Omental fat pad (tissue), 4 donors: ENCODE data around the gene REP15. TPM values are rescaled to one million over a fixed set of nuclear protein-coding genes. Genes with fewer than 3 reads are reported as not detected.
"Not testable (repeated sequence)": the region's sequence is repeated elsewhere in the genome, so short reads cannot be mapped to it uniquely, and the experiment has no call there.

ENCODE experiments used
- ATAC-seq: fragments of 150-250 bp; one replicate; pipeline ENCODE4 v1.9.1; 2016; ENCODE audit warnings: mild to moderate bottlenecking, moderate library complexity; ENCODE audit not compliant: low FRiP score
- DNase-seq: peaks from one replicate; pipeline ENCODE4 v3.0.0-alpha.2; 2019; ENCODE audit warnings: low spot score
- total RNA-seq, 4 donors: library from RNA; depleted of rRNA; stranded (reverse); fragments of >200 nt; gene quantifications; one replicate each; pipeline ENCODE4 v1.1.0, GENCODE V29; 2016
- TF ChIP-seq, protein P1 (sequence below), 3 donors: fragments of 450-650 bp; IDR thresholded peaks; one replicate each; pipeline ENCODE4 v1.5.1; 2016 to 2017; ENCODE audit warnings: antibody characterized with exemption in 3 of 3, mild to moderate bottlenecking in 3 of 3, moderate library complexity in 2 of 3

Gene REP15, protein sequence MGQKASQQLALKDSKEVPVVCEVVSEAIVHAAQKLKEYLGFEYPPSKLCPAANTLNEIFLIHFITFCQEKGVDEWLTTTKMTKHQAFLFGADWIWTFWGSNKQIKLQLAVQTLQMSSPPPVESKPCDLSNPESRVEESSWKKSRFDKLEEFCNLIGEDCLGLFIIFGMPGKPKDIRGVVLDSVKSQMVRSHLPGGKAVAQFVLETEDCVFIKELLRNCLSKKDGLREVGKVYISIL
- 10 to 100 TPM in 1 of 4 donors, 1 to 10 TPM in 2, under 1 TPM in 1; 0.96 to 13.1 (median 3.1) TPM for total RNA-seq

DNA sequence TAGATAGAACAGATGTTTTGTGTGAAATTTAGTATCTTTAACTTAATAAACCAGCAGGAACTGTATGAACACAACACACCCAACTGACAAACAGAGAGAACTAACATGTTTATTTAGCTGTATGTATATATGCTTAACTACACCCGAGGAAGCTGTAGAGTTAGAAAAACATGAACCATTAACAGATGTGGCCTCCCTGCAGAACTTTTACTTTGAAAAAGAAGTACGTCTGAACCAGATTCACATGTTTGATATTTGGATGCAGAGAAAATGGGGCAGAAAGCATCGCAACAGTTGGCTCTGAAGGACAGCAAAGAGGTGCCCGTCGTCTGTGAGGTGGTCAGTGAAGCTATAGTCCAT lies at the start of gene REP15:
TSS of gene REP15 (plus strand) at position 155 of the 360 bp plus-strand sequence. CDS start at position 271, 116 bp downstream.
- TF ChIP-seq, protein P1, sequence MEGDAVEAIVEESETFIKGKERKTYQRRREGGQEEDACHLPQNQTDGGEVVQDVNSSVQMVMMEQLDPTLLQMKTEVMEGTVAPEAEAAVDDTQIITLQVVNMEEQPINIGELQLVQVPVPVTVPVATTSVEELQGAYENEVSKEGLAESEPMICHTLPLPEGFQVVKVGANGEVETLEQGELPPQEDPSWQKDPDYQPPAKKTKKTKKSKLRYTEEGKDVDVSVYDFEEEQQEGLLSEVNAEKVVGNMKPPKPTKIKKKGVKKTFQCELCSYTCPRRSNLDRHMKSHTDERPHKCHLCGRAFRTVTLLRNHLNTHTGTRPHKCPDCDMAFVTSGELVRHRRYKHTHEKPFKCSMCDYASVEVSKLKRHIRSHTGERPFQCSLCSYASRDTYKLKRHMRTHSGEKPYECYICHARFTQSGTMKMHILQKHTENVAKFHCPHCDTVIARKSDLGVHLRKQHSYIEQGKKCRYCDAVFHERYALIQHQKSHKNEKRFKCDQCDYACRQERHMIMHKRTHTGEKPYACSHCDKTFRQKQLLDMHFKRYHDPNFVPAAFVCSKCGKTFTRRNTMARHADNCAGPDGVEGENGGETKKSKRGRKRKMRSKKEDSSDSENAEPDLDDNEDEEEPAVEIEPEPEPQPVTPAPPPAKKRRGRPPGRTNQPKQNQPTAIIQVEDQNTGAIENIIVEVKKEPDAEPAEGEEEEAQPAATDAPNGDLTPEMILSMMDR (IDR thresholded peaks at IDR 0.05) = no peak
- no peak for ATAC-seq
- no peak for DNase-seq

DNA sequence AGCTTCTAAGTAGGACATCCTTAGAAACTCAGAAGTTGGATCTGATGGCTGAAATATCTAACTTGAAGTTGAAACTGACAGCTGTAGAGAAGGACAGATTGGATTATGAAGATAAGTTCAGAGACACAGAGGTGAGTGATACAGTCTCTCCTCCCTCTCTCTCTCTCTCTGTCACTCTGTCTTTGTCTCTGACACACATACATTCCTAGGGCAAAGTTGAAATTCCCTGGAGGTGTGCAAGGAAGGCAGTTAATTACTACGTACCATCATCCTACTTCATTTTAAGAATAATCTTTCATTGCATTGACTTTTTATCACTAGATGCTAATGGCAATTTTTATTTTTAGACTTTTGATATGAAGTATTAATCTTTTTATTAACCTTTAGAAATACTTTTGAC lies 46.2 kb upstream of the REP15 start:
- TF ChIP-seq, protein P1 (IDR thresholded peaks at IDR 0.05) = no peak
- DNase-seq = no peak
- ATAC-seq = no peak

DNA sequence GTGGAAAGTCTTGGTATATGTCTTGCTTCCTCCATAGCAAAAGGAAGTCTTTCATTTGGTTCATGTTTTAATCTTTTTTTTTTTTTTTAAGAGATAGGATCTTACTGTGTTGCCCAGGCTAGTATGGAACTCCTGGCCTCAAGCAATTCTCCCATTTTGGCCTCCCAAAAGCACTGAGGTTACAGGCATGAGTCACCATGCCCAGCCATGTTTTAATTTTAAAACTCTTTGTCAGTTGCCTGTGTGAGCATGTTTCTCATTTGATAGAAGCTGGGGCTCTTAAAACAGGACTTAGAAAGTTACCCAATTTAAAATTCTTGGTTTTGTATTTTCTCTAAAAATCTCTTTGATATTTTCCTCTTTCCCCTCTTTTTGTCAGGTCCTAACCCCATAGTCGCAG lies 45.0 kb upstream of the REP15 start:
- ATAC-seq = no peak
- TF ChIP-seq, protein P1 (IDR thresholded peaks at IDR 0.05) = no peak

DNA sequence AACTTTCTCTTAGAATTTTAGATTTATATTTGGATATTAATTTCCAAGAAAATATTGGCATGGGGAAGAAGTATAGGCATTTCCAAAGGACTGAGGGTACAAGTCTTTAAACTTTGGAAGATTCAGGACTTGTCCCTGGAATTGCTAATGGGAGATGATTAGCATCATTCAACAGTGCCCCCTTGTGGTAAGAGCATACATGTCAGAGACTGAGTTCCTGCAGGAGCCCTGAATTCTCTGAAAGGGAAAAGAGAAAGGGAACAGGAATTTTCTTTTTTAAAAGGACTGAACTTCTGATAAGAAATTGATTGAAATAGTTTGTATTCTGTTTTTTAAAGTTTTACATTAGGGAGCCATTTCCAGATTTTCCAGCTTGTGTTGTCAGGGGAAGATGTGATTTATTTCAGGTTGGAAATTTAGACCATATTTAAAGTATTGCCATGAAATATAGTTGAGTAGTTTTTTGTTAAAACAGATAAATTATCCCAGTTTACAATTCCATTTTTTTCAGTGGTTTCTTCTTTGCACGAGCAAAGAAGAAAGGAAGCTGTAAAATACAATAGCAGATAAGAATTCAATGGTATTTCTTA lies 44.0 kb upstream of the REP15 start:
- DNase-seq = no peak
- peak; percentile 78 for ATAC-seq
- TF ChIP-seq, protein P1 (IDR thresholded peaks at IDR 0.05) = peak in 2 of 3 donors; percentile 61 to 72

More for the DNA sequence above, 45.0 kb upstream of the REP15 start:
- no peak for DNase-seq

DNA sequence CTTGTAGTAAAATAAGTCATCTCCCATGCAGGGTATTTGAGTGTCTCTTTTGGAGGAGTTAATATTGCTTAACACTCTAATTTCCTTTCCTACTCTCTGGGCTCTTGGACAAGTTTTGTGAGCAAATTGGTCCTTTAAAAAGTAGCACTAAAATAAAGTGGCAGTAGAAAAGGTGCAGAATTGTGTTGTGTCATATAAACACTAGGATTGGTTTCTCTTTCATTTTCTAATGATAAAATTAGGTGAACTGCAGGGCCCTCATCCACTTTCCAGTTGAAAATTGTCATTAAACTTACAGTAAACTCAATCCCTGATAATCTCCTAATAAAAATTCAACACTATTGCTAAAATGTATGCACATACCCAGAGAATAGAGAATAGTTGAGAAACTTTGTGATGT lies 42.6 kb upstream of the REP15 start:
- ATAC-seq (no peak), DNase-seq (no peak)
- TF ChIP-seq, protein P1 (IDR thresholded peaks at IDR 0.05) = no peak

DNA sequence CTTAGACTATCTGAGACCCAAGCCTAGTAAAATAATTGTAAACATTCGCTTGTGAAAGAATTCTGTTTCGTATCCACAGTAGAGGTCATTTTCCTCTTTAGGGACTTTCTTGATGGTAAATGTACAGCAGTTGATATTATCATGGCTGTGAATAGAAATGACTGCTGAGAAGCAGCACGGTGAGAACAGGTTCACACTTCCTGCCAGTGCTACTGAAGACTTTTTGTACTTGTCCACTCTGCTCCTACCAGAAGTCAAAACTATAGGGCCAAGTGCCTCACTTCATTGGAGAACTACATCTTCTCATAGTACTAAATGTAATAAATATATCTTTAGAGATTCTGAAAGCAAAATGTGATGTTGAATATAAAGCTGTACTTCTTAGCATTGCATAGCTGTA lies 40.8 kb upstream of the REP15 start:
- not testable (repeated sequence) for ATAC-seq

DNA sequence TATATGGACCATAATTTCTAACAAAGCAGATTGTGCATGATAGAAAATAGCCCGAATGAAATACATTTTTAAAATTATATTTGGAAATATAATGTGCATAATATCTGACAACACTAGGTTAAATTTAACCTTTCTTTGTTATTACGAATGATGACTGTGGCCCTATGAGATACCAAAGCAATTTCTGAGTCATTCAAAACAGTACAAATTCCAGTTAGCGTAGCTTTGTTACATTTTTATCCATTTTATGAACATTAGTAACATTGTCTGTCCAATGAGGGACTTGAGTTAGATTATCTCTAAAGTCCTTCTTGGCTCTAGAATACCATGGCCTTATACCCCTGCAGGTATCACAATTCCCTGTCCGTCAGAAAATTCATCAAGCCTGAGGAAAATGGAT lies 39.0 kb upstream of the REP15 start:
- TF ChIP-seq, protein P1 (IDR thresholded peaks at IDR 0.05) = no peak
- ATAC-seq (no peak), DNase-seq (no peak)

More for the DNA sequence above, 40.8 kb upstream of the REP15 start:
- not testable (repeated sequence) for DNase-seq
